HG03571 (cell line): ENCODE measurements around the gene RUNX3.
"Not testable (repeated sequence)": the region's sequence is repeated elsewhere in the genome, so short reads cannot be mapped to it uniquely, and the experiment has no call there.

Source experiments
- ATAC-seq: cut with Tn5 transposase; IDR thresholded peaks from one replicate; pipeline ENCODE4 v1.9.1; 2021; ENCODE audit not compliant: unreplicated experiment

Gene RUNX3

DNA sequence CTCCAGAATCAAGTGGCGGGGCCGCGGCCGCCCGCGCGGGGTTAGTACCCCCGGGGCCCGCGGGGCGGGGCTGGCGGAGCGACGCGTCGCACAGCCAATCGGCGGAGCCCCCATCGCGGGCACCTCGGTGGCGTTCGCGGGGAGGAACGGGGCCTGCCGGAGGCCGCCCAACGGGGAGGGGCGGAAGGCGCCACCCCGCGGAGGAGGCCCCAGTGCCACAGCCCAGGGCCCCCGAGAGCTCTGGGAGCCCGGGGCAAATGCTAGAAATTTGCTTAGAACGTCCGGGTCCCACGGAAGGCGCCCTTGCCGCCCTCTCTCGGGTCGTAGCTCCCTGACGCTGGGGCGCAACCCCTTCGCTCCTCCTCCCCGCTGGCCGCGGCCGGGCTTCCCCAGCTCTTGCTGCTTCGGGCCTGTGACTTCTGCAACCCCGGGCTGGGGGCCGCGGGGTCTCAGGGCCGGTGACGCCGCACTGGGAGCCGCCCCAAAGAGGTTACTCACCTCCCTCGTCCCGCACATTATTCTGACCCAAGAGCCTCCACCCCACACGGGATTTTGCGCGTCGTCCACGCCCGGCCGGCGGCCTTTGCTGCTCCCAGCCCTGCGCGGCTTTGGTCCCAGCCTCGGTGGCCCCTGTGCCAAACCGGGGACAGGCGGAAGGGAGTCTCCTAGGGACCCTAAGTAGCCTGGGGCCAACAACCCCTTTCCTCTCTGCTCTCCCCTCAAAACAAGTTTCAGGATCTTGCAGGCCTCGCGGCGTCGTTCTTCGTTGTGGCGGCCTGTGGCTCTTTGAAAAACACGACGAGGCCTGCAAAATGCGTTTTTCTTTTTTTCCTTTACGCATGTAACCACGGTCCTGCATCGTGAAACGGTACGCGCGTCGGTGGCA is at the start of gene RUNX3:
RUNX3 (minus strand) TSS at position 17 of the 886 bp plus-strand sequence. CDS start 408 bp downstream, outside the sequence.
- peak; percentile 79 for ATAC-seq

DNA sequence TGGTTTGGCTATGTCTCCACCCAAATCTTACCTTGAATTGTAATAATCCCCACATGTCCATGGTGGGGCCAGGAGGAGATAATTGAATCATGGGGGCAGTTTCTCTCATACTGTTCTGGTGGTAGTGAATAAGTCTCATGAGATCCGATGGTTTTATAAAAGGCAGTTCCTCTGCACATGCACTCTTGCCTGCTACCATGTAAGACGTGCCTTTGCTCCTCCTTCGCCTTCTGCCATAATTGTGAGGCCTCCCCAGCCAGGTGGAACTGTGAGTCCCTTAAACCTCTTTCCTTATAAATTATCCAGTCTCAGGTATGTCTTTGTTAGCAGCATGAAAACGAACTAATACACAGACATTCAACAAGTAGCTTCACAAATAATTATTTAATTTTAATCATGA is 49.2 kb upstream of the RUNX3 start:
- not testable (repeated sequence) for ATAC-seq

DNA sequence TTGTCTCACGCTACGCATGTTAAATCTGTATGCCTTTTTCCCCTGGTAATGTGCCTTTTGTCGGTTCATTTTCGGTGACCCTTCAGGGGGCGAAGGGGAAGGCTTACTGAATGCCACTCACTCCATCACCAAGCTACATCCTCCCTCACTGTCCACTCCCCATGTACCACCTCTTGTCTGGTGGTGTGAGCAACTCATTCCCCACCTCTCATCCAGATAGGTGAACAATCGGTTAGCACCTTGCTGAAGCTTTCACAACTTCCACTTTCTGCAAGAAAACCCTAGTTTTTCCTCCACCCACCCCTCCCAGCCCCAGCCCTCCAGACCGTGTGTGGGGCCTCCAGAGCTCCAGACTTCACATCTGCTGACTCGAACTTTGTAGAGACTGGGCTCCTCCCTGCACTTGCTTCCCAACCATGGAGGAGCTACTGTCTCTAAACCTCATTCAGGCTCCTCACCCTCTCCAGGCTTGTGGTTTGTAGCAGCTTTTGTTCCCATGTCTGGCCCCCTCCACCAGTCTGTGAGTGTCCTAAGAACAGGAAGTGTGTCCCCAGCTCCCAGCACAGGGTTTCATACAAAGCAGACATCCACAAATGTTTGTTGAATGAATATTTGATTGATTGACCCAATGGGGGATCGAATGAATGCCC is 48.4 kb upstream of the RUNX3 start:
- ATAC-seq = no peak

DNA sequence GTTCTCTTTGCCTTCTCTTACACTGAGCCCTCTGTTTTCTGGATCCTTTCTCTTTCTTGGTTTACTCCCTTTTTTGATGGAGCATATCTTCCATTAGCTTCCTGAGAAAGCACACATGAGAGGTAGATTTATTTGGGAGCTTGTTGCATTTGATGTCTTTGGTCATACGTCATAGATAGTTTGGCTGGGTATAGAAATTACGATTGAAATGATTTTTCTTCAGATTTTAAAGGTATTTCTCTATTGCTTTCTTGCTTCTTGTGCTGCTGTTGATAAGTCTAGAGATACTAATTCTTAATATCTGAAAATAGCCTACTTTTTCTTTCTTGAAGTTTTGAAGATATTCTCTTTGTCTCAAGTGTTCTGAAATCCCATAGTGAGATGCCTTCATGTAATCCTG is 45.3 kb upstream of the RUNX3 start:
- no peak for ATAC-seq

DNA sequence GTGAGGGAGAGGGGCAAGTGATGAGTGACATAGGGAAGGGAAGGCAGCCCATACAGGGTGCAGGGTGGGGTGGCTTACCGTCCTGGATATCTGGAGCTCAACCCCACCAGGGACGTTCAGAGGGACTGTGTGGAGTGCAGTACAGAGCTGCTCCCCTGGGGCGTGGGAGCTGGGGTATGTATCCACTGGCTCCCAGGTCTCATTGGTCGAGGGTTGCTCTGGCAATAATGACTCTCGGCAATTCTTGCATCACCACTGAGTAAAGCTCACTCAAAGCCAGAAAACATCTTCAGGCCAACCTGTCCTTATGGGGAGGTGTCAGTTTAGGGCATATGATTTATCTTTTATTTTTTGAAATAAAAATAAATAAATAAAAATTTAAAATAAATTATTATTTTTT is 43.2 kb upstream of the RUNX3 start:
- no peak for ATAC-seq

DNA sequence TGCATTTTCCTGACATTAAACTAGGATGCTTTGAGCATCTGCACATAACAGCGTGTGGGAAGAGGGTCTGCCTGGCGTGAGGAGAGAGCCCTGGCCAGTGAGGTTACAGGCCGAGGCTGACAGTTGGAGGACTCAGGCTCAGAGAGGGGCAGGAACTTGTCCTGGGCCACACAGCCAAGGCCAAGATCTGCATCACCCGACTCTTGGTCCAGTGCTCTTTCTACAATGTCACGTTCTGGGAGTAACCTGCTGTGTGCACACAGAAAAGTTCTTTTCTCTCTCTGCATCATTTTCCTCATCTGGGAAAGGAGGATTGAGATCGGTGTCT is 42.8 kb upstream of the RUNX3 start:
- no peak for ATAC-seq

DNA sequence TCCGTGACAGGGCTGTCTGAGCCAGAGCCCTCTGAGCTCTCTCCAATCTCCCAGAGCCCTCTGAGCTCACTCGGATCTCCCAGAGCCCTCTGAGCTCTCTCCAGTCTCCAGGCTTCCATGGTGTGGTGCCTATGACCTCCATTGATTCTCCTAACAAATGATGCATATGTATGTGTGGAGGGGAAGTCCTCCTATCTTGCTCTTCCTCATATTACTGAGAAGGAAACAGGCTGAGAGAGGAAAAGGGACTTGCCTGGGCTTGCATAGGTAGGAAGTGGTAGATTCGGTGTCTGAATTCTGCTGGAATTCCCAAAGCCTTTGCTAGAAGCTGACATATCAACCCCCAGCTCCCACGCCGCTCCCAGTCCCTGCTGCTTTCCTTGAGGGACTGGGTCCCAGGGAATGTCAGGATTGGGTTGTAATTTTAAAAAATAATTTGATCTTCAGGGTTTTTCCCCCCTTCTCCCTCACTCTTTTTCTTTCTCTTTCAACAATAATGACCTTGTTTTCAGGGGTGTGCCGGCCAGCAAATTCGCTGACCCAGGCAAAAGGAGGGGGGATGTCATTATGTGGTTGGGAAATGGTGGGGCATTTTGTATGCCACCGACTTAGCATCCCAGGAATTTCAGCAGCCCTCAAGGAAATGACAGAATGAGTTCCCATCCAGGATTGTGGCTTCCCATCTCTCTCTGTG is 42.3 kb upstream of the RUNX3 start:
- no peak for ATAC-seq

DNA sequence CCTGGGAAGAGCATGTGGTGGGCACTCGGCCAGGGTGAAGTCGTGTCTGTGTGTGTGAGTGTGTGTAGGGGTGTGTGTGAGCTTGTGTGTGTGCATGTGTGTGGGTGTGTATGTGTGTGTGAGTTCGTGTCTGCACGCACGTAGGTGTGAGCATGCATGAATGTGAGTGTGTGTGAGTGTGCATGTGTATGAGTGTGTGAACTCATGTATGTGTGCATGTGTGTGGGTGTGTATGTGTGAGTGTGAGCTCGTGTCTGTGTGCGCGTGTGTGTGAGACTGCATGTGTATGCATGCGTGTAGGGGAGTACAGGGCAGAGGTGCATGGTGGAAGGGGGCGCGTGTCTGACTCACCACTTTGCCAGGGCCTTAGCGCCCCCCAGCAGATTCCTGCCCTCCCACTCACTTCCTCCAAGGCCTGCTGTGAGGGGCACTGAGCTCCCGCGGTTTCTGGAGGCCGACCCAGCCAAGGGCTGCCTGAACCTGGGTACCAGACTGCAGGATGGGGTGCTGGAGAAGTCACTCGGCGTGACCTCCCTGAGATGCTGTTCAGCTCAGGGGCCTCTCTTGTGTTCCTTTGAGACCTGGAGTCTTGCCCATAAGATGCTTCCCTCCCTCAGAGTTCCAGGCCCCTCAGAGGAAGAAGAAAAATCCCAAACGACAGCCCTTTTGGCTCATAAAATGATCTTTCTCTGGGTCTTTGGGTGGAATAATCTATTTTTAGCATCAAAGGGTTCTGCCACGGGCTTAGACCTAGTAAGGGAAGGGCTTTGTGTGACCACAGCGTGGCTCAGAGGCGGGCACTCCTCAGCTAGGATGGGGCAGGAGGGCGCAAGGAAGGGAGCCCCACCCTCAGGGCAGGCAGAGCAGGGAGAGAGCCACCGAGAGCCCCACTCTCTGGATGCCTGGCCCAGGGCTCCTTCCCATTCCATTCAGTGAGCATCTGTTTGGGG is 41.1 kb upstream of the RUNX3 start:
- ATAC-seq = no peak

DNA sequence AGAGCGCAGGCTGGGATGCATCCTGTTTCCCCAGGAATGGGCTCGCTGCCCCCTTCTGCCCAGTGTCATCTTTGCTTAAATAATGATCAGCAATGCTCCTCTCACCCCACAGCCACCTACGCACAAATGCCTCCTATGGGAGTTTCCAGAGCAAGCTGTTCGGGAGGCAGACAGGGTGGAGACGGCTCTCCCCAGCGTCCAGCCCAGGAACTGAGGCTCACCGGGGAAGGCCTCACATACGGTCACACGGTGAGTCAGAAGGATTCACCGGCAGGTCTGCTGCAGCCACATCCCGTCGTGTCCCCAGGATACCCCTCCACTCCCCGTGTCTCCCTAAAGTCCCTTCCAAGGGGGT is 40.3 kb upstream of the RUNX3 start:
- no peak for ATAC-seq

DNA sequence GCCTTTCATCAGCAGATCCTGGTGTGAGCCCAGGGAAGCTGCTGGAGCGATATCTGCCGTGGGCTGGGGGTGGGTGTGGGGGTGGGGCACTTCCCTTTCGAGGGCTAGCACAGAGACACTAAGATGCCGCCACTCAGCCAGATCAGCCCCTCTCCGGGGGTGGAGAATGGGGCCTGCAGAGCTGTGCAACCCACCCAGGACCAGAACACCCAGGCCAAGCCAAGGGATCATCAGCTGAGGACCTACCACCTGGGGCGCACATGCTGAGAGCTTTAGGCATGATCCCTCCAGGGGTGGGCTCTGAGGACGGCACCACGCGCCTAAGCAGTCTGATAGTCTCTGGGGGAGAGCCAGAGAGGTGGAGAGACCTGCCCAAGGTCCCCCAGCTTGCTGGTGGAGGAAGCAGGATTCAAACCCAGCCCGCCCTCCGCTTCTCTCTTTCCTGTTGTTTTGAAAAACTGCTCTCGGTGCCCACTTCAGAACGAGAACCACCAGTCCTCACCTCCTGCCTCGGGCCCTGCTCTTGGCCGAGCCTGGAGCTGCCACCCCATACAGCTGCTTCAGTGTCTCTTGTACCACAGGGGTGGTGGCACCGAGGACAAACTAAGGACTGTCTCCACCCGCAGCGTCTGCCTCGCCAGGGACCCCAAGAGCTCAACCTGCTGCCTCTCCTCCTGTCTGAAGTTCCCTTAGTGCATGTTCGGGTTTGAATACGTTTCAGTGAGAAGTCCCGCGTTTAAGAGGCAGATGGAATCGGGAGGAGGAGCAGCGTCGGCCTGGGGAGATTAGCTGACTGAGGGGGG is 39.7 kb upstream of the RUNX3 start:
- ATAC-seq = no peak

DNA sequence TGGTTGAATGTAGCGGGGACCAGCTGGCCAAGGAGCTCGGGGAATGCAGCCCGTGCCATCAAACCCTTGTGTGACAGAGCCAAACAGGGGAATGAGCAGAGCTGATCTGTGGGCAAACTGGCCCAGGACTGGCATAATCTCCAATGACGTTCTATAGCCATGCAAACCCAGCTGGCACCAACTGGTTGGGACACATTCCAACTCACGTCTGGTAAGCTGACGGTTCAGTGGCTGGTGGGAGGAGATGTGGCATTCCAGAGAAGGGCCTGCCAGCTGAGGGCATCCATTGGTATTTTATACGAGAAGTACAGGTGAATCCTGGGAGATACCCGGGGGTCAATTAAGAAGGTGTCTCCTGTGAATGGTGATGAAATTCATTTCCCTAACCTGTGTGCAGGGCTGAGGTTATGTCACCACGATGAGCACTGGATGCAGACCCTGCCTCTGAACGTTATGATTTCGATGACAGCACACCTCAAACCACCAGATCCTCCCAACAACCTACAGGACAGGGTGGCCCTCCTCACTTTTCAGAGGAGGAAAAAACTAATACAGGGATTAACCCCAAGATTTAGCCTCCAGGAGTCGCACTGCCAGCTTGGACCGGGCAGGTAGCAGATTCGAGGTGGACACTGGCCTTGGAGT is 39.0 kb upstream of the RUNX3 start:
- no peak for ATAC-seq

DNA sequence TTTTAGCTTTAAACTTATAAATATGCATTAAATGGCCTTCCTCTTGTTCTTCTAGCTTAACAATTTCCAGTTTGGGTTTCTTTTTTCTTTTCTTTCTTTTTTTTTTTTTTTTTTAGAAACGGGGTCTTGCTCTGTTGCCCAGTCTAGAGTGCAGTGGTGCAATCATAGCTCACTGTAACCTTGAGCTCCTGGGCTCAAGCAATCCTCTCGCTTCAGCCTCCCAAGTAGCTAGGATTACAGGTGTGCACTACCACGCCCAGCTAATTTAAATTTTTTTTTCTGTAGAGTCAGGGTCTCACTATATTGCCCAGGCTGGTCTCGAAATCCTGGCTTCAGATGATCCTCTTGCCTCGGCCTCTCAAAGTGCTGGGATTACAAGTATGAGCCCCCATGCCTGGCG is 37.9 kb upstream of the RUNX3 start:
- no peak for ATAC-seq

DNA sequence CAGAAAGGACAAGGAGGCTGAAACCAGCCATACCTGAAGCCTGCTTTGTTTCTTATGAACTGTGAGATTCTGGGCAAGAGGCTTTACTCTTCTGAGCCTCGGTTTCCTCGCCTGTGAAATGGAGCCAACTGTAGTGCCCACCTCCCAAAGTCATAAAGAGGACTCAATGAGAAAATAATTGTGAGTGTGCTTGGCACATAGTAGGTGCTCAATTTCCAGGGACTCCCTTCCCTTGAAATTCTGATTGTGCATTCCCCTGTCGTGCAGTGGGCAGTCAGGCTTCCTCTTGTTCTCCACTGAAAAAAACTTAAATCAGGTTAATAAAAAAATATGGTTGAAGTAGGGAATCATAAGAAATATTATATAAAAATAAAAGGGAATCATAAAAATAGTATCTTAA is 37.5 kb upstream of the RUNX3 start:
- no peak for ATAC-seq

DNA sequence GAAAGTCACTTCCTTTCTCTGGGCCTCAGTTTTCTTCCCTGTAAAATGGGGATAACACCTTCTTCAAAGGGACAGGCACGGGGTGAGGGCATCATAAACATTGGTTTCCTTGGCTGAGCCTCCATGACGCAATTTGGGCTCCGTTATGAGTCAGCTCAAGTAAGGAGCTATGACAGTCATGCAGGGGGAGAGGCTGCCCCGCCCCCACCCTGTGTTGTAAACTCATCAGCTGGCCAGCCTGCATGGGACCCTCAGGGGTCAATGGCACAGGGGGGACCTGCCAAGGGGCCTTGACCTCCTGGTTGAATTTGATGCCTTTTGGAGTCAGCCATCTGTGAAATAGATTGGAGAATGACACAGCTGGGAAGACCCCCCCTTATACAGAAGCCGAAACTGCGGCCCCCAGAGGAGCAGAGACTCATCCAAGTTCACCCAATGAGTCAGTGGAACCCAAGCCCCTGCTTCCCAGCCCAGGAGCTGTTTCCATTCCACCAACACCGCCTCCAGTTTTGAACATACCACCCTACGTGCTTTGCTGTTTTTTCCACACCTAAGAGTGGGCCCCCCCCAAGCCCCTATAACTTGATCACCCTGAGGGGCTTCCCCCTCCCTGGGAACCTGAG is 36.8 kb upstream of the RUNX3 start:
- ATAC-seq = no peak

DNA sequence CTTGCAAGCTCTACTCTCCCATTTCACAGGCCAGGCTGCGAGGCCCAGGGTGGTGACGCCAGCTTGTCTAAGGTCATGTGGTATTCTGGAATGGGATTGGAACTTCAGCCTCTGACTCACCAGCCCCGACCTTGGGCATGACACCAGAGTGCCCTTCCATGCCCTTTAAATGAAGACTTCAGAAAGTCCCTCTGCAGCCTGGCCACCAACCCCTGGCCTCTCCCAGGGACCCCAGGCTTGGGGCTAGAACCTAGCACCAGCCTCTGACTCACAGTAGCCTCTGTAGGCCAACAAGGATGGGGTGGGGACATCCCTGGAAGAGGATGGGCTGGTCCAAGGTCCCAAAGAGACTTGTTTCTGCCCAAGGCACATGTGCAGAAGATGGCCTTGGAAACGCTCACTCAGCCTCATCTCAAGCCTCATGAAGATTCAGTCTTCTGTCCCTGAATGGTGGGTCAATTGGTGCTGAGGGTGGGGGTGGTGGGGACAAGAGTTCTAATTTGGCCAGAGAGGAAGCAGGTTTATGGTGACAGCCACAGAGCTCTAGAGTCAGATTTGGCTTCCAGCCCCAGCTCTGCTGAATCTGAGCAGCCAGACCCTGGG is 36.1 kb upstream of the RUNX3 start:
- ATAC-seq = no peak

DNA sequence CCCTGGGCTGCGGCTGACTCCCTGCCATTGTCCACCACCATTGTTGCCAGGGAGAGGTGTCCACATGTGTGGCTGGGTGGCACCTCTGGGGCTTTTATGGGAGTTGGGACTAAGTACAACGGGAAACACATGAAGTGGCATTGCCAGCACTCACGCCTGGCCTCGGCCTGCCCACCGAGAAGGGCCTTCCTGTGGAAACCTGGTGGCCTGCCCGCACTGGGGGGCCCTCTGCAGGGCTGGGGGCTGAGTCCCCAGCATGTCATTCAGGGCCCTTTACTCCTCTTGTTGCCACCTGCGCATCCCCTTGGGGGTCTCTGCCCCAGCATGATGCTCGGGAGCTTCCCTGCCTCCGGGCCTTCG is 35.5 kb upstream of the RUNX3 start:
- no peak for ATAC-seq

DNA sequence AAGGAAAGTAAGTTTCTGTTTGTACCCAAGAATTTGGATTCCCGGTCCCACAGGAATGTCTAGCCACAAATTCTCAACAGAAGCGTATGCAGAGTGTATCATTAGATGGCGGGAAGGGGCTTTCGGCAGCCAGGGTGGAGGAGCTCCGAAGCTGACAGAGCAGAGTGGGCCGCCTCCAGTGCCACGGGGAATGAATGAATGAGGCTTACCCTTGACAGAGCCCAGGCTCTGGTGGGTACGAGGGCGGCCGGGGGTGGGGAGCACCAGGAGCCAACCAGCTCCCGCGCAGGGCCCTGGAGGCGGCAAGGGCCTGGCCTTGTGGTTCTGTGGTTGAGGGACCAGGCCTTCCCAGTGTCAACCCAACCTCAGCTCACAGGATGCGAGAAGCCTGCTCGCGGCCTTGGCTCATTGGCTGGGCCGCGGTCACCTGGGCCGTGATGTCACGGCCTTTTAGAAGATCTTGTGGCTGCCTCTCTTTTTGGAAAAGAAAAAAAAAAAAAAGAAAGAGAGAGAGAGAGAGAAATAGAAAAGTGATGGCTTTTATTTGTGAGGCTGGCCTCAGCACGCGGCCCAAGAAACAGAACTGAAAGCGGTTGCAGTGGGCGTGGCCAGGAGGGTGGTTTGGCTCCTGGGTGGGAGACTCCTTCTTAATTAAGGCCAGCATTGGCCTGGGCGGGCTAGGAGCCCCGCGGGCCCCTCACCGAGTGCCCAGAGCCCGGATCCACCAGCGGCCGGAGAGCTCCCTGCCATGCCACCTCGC is 34.9 kb upstream of the RUNX3 start:
- peak; percentile 86 for ATAC-seq
